ENCODE measurements around the gene SNX9.

Gene SNX9

GRCh38 chr6:157984686-157985225 is 161.7 kb downstream of the SNX9 start:
- Histone ChIP-seq H3K36me3 (ENCODE audit: insufficient read depth, low read length) (no peaks in the 10 kb centered on the region), H2AFZ (ENCODE audit: low read depth, low read length) (no peak overlapping the region), H3K9me3 (ENCODE audit: low read length) (no peaks in the 10 kb centered on the region), H3K4me3 (ENCODE audit: low read length) (no peak overlapping the region), H3K4me1 (ENCODE audit: insufficient read depth, low read length) (peaks cover 7% of the 10 kb centered on the region), H3K27me3 (ENCODE audit: insufficient read depth, low read length) (no peaks in the 10 kb centered on the region)

- no peaks in the 10 kb centered on the region for H3K9me3 ChIP-seq (ENCODE audit: low read length)
- H2AFZ ChIP-seq (ENCODE audit: low read depth, low read length), result no peak overlapping the region
- H3K4me3 ChIP-seq (ENCODE audit: low read length), result no peak overlapping the region
- no peaks in the 10 kb centered on the region for H3K27me3 ChIP-seq (ENCODE audit: insufficient read depth, low read length)
- no peaks in the 10 kb centered on the region for H3K36me3 ChIP-seq (ENCODE audit: insufficient read depth, low read length)
- peaks cover 7% of the 10 kb centered on the region for H3K4me1 ChIP-seq (ENCODE audit: insufficient read depth, low read length)
Observed at GRCh38 chr6:157985378-157986155, 162.5 kb downstream of the SNX9 start.

- H3K9me3 ChIP-seq (ENCODE audit: low read length), result no peaks in the 10 kb centered on the region
- no peaks in the 10 kb centered on the region for H3K27me3 ChIP-seq (ENCODE audit: insufficient read depth, low read length)
- no peak overlapping the region for H2AFZ ChIP-seq (ENCODE audit: low read depth, low read length)
- no peaks in the 10 kb centered on the region for H3K36me3 ChIP-seq (ENCODE audit: insufficient read depth, low read length)
- no peaks in the 10 kb centered on the region for H3K4me1 ChIP-seq (ENCODE audit: insufficient read depth, low read length)
- H3K4me3 ChIP-seq (ENCODE audit: low read length), result no peak overlapping the region
Observed at GRCh38 chr6:157987788-157988699, 165.0 kb downstream of the SNX9 start.

GRCh38 chr6:157988700-157989063 is 165.6 kb downstream of the SNX9 start:
- Histone ChIP-seq H3K36me3 (ENCODE audit: insufficient read depth, low read length) (no peaks in the 10 kb centered on the region), H3K4me1 (ENCODE audit: insufficient read depth, low read length) (no peaks in the 10 kb centered on the region), H2AFZ (ENCODE audit: low read depth, low read length) (no peak overlapping the region), H3K4me3 (ENCODE audit: low read length) (no peak overlapping the region), H3K9me3 (ENCODE audit: low read length) (no peaks in the 10 kb centered on the region), H3K27me3 (ENCODE audit: insufficient read depth, low read length) (no peaks in the 10 kb centered on the region)

- H2AFZ ChIP-seq (ENCODE audit: low read depth, low read length), result no peak overlapping the region
- H3K4me3 ChIP-seq (ENCODE audit: low read length), result no peak overlapping the region
- no peaks in the 10 kb centered on the region for H3K9me3 ChIP-seq (ENCODE audit: low read length)
- H3K36me3 ChIP-seq (ENCODE audit: insufficient read depth, low read length), result no peaks in the 10 kb centered on the region
- H3K27me3 ChIP-seq (ENCODE audit: insufficient read depth, low read length), result no peaks in the 10 kb centered on the region
- H3K4me1 ChIP-seq (ENCODE audit: insufficient read depth, low read length), result peaks cover 7% of the 10 kb centered on the region
Observed at GRCh38 chr6:157989541-157990289, 166.7 kb downstream of the SNX9 start.

GRCh38 chr6:157990321-157991066 is 167.4 kb downstream of the SNX9 start:
- Histone ChIP-seq H3K4me3 (ENCODE audit: low read length) (no peak overlapping the region), H3K36me3 (ENCODE audit: insufficient read depth, low read length) (no peaks in the 10 kb centered on the region), H3K4me1 (ENCODE audit: insufficient read depth, low read length) (peaks cover 7% of the 10 kb centered on the region), H2AFZ (ENCODE audit: low read depth, low read length) (no peak overlapping the region), H3K27me3 (ENCODE audit: insufficient read depth, low read length) (no peaks in the 10 kb centered on the region), H3K9me3 (ENCODE audit: low read length) (no peaks in the 10 kb centered on the region)

GRCh38 chr6:157991067-157991432 is 168.0 kb downstream of the SNX9 start:
- no peaks in the 10 kb centered on the region for H3K9me3 ChIP-seq (ENCODE audit: low read length)
- peaks cover 7% of the 10 kb centered on the region for H3K4me1 ChIP-seq (ENCODE audit: insufficient read depth, low read length)
- H3K36me3 ChIP-seq (ENCODE audit: insufficient read depth, low read length), result no peaks in the 10 kb centered on the region
- no peak overlapping the region for H3K4me3 ChIP-seq (ENCODE audit: low read length)
- H3K27me3 ChIP-seq (ENCODE audit: insufficient read depth, low read length), result no peaks in the 10 kb centered on the region
- H2AFZ ChIP-seq (ENCODE audit: low read depth, low read length), result no peak overlapping the region

- Histone ChIP-seq H3K4me3 (ENCODE audit: low read length) (no peak overlapping the region), H3K9me3 (ENCODE audit: low read length) (no peaks in the 10 kb centered on the region), H3K36me3 (ENCODE audit: insufficient read depth, low read length) (no peaks in the 10 kb centered on the region), H2AFZ (ENCODE audit: low read depth, low read length) (no peak overlapping the region), H3K4me1 (ENCODE audit: insufficient read depth, low read length) (peaks cover 13% of the 10 kb centered on the region), H3K27me3 (ENCODE audit: insufficient read depth, low read length) (no peaks in the 10 kb centered on the region)
Observed at GRCh38 chr6:157993076-157993475, 170.0 kb downstream of the SNX9 start.

- H3K9me3 ChIP-seq (ENCODE audit: low read length), result no peaks in the 10 kb centered on the region
- no peaks in the 10 kb centered on the region for H3K27me3 ChIP-seq (ENCODE audit: insufficient read depth, low read length)
- no peak overlapping the region for H2AFZ ChIP-seq (ENCODE audit: low read depth, low read length)
- no peaks in the 10 kb centered on the region for H3K36me3 ChIP-seq (ENCODE audit: insufficient read depth, low read length)
- no peak overlapping the region for H3K4me3 ChIP-seq (ENCODE audit: low read length)
- H3K4me1 ChIP-seq (ENCODE audit: insufficient read depth, low read length), result peaks cover 13% of the 10 kb centered on the region
Observed at GRCh38 chr6:157994125-157994795, 171.2 kb downstream of the SNX9 start.
